CD4-positive, alpha-beta T cell (primary cell): ENCODE data around the gene TIAM1. TPM values are rescaled to one million over a fixed set of nuclear protein-coding genes. Genes with fewer than 3 reads are reported as not detected.

Source experiments
- ATAC-seq: fragments of 200-7000 bp; cut with Tn5 transposase; one replicate; pipeline ENCODE4 v1.10.0; 2022; ENCODE audit warnings: mild to moderate bottlenecking; ENCODE audit not compliant: poor library complexity
- CTCF ChIA-PET: fragments of 350-600 bp; sonication (Branson Sonifier 250); formaldehyde crosslinking; loops from one replicate; lab custom pipeline; 2021; ENCODE audit warnings: antibody characterized with exemption, inconsistent platforms; lab: Charles Lee
- POLR2A ChIA-PET: fragments of 350-600 bp; sonication (Branson Sonifier 250); formaldehyde crosslinking; loops from one replicate; lab custom pipeline; 2021; ENCODE audit warnings: antibody characterized with exemption, inconsistent platforms; lab: Charles Lee
- DNase-seq, 14 experiments: peaks; one replicate each; pipeline ENCODE4 v3.0.0-alpha.2; 2013 to 2020; ENCODE audit warnings: mixed read lengths in 2 of 14
- H3K27ac ChIP-seq, 2 donors: one replicate each; pipeline versions ENCODE4 v1.5.1 to v1.7.0; 2013; ENCODE audit warnings: low read length in 2 of 2, low read depth in 1 of 2, mild to moderate bottlenecking in 1 of 2
- H3K27me3 ChIP-seq, 2 experiments: 1 replicate in 1 of 2; 2 replicates in 1 of 2; pipeline versions ENCODE4 v1.6.1 to v1.7.0; 2013; ENCODE audit warnings: low read length in 2 of 2, control low read depth in 1 of 2, mild to moderate bottlenecking in 1 of 2, moderate library complexity in 1 of 2; ENCODE audit not compliant: insufficient read depth in 2 of 2, control insufficient read depth in 1 of 2
- H3K36me3 ChIP-seq: one replicate; pipeline ENCODE4 v1.6.1; 2013; ENCODE audit warnings: low read length, control low read depth; ENCODE audit not compliant: insufficient read depth
- H3K4me1 ChIP-seq: one replicate; pipeline ENCODE4 v1.6.1; 2013; ENCODE audit warnings: low read length, control low read depth; ENCODE audit not compliant: insufficient read depth
- H3K4me3 ChIP-seq: one replicate; pipeline ENCODE4 v1.5.1; 2013; ENCODE audit warnings: mild to moderate bottlenecking, low read length, moderate library complexity
- H3K9me3 ChIP-seq, 2 experiments: 1 replicate in 1 of 2; 2 replicates in 1 of 2; pipeline versions ENCODE4 v1.6.1 to v1.7.0; 2013; ENCODE audit warnings: low read length in 2 of 2, mild to moderate bottlenecking in 2 of 2, control low read depth in 1 of 2, moderate library complexity in 1 of 2; ENCODE audit not compliant: control insufficient read depth in 1 of 2, insufficient read depth in 1 of 2
- H3K27ac Mint-ChIP-seq: one replicate; pipeline ENCODE4 v1.8.0; 2020; ENCODE audit warnings: mixed read lengths
- H3K27me3 Mint-ChIP-seq: one replicate; pipeline ENCODE4 v1.8.0; 2021; ENCODE audit warnings: mixed read lengths
- H3K36me3 Mint-ChIP-seq: one replicate; pipeline ENCODE4 v1.8.0; 2021; ENCODE audit warnings: low read depth, mixed read lengths
- H3K4me1 Mint-ChIP-seq: one replicate; pipeline ENCODE4 v1.8.0; 2021; ENCODE audit warnings: low read depth, mixed read lengths
- H3K4me3 Mint-ChIP-seq: one replicate; pipeline ENCODE4 v1.8.0; 2020; ENCODE audit warnings: mild to moderate bottlenecking, mixed read lengths
- H3K9me3 Mint-ChIP-seq: one replicate; pipeline ENCODE4 v1.8.0; 2020; ENCODE audit warnings: mixed read lengths
- CTCF ChIP-seq: fragments of 200-600 bp; IDR thresholded peaks from one replicate; pipeline ENCODE4 v1.8.0; 2022; ENCODE audit warnings: antibody characterized with exemption, mild to moderate bottlenecking
- intact Hi-C, 2 experiments: fragments of 100-400 bp; cut with DNase I in 1 of 2; cut with micrococcal nuclease in 1 of 2; formaldehyde crosslinking; loops; one replicate each; pipeline versions ENCODE4 v1.15.1 to v1.9.0; 2023 to 2025; cut with DNase I, micrococcal nuclease
- total RNA-seq, 174 experiments: library from RNA in 2 of 174; stranded (reverse) in 2 of 174; gene quantifications; one replicate each; pipeline ENCODE4 v1.2.3 and lab custom pipeline; 2021 to 2026

Gene TIAM1
- total RNA-seq, 2 experiments from 2014 or later, result 39.6 to 39.8 TPM

DNA sequence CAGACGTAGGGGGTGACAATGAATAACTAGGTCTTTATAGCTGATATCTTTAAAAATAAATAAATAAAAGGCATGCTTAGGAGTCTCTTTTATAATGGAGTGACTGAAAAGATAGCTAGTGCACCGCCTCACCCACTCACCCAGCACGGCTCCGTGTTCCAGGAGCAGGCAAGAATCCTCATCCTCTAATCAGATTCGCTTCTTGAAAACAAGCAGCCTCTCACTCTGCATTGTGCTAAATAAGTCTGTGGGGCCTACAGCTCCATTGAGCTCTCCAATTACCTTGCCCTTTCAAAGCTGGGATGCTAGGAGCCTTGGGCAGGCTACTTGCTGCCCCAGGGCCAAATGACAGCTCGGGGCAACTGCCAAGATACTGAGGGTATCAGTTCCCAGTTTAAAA is 91.5 kb downstream of the TIAM1 start:
- TF ChIP-seq CTCF, result no peak
- Histone ChIP-seq H3K4me3 (no peak overlapping the region), H3K9me3 (no peaks in the 10 kb centered on the region), H3K36me3 (no peaks in the 10 kb centered on the region), H3K27ac (no peak overlapping the region), H3K27me3 (no peaks in the 10 kb centered on the region), H3K4me1 (no peaks in the 10 kb centered on the region)
- ChIA-PET POLR2A (no interaction called here), CTCF (no interaction called here)
- no peak overlapping the region for H3K27ac Mint-ChIP-seq
- no peaks in the 10 kb centered on the region for H3K4me1 Mint-ChIP-seq
- no peaks in the 10 kb centered on the region for H3K36me3 Mint-ChIP-seq
- intact Hi-C loops, result no loop called here
- no peaks in the 10 kb centered on the region for H3K9me3 Mint-ChIP-seq
- no peak for DNase-seq
- no peak overlapping the region for H3K4me3 Mint-ChIP-seq
- ATAC-seq, result no peak
- H3K27me3 Mint-ChIP-seq, result no peaks in the 10 kb centered on the region

DNA sequence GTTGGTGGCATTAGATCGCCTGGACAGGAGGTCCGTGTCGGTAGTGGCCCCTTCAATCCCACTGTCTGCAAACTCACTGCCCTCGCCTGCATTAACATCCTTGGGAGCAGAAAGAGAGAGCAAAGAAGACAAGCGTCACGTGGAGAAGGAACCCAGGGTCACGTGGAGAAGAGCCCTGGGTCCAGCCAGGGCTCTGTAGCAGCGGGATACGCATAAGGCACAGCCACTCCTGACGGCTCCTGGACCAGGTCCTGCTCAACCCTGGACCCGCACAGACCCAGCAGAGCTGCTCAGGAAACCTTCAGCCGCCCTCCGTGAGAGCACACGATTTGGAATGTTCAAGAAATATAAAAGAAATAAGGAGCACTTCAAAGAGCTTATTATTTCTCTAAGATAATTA is 92.0 kb downstream of the TIAM1 start:
- no peak overlapping the region for H3K27ac ChIP-seq
- no peak for ATAC-seq

GRCh38 chr21:31251686-31252085 is 92.4 kb downstream of the TIAM1 start:
- ChIA-PET POLR2A (no interaction called here), CTCF (no interaction called here)
- Mint-ChIP-seq H3K4me1 (no peaks in the 10 kb centered on the region), H3K36me3 (no peaks in the 10 kb centered on the region), H3K27ac (no peak overlapping the region), H3K9me3 (no peaks in the 10 kb centered on the region), H3K27me3 (no peaks in the 10 kb centered on the region), H3K4me3 (no peak overlapping the region)
- no peaks in the 10 kb centered on the region for H3K9me3 ChIP-seq
- no peak overlapping the region for H3K4me3 ChIP-seq
- no peaks in the 10 kb centered on the region for H3K36me3 ChIP-seq
- no peaks in the 10 kb centered on the region for H3K4me1 ChIP-seq
- DNase-seq (no peak), ATAC-seq (no peak)
- intact Hi-C loops, result no loop called here
- H3K27me3 ChIP-seq, result no peaks in the 10 kb centered on the region
- H3K27ac ChIP-seq, result no peak overlapping the region
- no peak for TF ChIP-seq CTCF

More for the DNA sequence above, 92.0 kb downstream of the TIAM1 start:
- intact Hi-C loops, result no loop called here
- no peaks in the 10 kb centered on the region for H3K9me3 ChIP-seq
- no peak for DNase-seq
- Mint-ChIP-seq H3K27ac (no peak overlapping the region), H3K4me3 (no peak overlapping the region), H3K36me3 (no peaks in the 10 kb centered on the region), H3K4me1 (no peaks in the 10 kb centered on the region), H3K27me3 (no peaks in the 10 kb centered on the region), H3K9me3 (no peaks in the 10 kb centered on the region)
- H3K4me1 ChIP-seq, result no peaks in the 10 kb centered on the region
- POLR2A ChIA-PET, result no interaction called here
- no peaks in the 10 kb centered on the region for H3K36me3 ChIP-seq
- CTCF ChIA-PET, result no interaction called here
- H3K4me3 ChIP-seq, result no peak overlapping the region
- no peaks in the 10 kb centered on the region for H3K27me3 ChIP-seq
- no peak for TF ChIP-seq CTCF
